AG04449 (cell line): ENCODE data around the gene SPATA7.
"Not testable (repeated sequence)": the region's sequence is repeated elsewhere in the genome, so short reads cannot be mapped to it uniquely, and the experiment has no call there.

Experiments used
- CTCF ChIA-PET: fragments of 350-600 bp; formaldehyde crosslinking; extraction: SDS; loops from one replicate; lab custom pipeline; 2021; ENCODE audit warnings: antibody characterized with exemption; lab: Yijun Ruan, JAX
- POLR2A ChIA-PET: fragments of 400-600, 350-600 bp; formaldehyde crosslinking; extraction: SDS; loops from one replicate; lab custom pipeline; 2020; ENCODE audit warnings: antibody characterized with exemption, inconsistent platforms; lab: Yijun Ruan, JAX
- DNase-seq: peaks from one replicate; pipeline ENCODE4 v3.0.0-alpha.2; 2010; ENCODE audit warnings: low read depth, low spot score
- H3K4me3 ChIP-seq: 2 replicates; pipeline ENCODE4 v1.5.1; 2011; ENCODE audit warnings: low read depth, mild to moderate bottlenecking, control low read depth, low read length
- TF ChIP-seq, protein P1 (sequence below): IDR thresholded peaks from one replicate; pipeline ENCODE4 v1.5.1; 2011; ENCODE audit warnings: mild to moderate bottlenecking, moderate library complexity, low read length, control low read depth, inconsistent platforms; ENCODE audit not compliant: insufficient read depth; ENCODE audit errors: missing control alignments

The SPATA7 gene

DNA sequence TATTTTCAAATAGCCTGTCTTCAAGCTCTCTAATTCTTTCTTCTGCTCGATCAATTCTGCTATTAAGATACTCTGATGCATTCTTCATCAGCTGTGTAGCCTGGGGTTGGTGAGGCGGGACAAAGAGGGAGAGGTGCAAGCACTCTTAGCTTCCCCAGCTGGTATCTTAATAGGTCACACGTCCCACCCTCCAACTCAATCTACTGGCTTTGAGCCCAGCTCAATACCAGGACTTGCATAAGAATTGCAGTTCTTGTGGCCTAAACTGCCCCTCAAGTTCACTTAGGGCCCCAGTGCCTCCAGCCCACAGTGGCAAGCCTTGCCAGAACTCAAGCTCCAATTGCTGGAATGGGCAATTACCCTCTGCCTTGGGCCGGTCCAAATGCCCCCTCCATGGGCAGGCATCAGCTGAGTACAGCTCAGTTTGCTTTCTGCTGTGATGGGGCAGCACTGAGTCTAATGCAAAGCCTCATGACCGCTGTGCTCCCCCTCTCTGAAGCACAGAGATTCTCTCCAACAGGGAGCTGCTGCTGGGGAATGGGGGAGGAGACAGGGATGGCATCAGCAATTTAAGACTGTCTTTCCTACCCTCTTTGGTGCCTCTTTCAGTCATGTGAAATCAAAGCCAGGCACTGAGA is 5.6 kb upstream of the SPATA7 start:
- ChIA-PET POLR2A (no interaction called here), CTCF (interaction anchor here (0.9 to 4.7 kb wide), 8 partner anchors 8 to 434 kb away, joined by 3 to 26 read pairs (median 3); no protein-coding TSS in a partner anchor)
- TF ChIP-seq, protein P1, sequence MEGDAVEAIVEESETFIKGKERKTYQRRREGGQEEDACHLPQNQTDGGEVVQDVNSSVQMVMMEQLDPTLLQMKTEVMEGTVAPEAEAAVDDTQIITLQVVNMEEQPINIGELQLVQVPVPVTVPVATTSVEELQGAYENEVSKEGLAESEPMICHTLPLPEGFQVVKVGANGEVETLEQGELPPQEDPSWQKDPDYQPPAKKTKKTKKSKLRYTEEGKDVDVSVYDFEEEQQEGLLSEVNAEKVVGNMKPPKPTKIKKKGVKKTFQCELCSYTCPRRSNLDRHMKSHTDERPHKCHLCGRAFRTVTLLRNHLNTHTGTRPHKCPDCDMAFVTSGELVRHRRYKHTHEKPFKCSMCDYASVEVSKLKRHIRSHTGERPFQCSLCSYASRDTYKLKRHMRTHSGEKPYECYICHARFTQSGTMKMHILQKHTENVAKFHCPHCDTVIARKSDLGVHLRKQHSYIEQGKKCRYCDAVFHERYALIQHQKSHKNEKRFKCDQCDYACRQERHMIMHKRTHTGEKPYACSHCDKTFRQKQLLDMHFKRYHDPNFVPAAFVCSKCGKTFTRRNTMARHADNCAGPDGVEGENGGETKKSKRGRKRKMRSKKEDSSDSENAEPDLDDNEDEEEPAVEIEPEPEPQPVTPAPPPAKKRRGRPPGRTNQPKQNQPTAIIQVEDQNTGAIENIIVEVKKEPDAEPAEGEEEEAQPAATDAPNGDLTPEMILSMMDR: no peak
- H3K4me3 ChIP-seq: no peak overlapping the region
- no peak for DNase-seq

DNA sequence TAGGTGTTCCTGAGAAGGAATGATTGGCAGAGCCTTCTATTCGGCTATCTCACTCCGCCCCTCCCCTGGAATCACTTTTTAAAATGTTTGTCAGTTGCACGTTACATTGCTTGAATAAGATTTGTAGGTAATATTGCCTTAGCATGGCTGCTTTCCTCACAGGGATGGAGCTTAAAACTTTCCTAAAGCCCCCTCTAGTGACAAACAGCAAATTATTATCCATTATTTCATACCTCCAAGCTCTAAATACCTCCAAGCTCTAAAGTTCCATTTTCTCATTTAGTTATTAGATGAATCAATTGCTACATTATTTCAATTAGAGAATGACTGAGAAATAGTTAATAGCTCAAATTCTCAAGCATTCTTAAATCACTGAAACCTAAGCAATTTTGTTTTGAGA is 5.1 kb upstream of the SPATA7 start:
- TF ChIP-seq, protein P1: no peak
- ChIA-PET POLR2A (no interaction called here), CTCF (interaction anchor here (1.1 to 4.7 kb wide), 8 partner anchors 9 to 435 kb away, joined by 3 to 26 read pairs (median 3); no protein-coding TSS in a partner anchor)
- no peak for DNase-seq
- no peak overlapping the region for H3K4me3 ChIP-seq

DNA sequence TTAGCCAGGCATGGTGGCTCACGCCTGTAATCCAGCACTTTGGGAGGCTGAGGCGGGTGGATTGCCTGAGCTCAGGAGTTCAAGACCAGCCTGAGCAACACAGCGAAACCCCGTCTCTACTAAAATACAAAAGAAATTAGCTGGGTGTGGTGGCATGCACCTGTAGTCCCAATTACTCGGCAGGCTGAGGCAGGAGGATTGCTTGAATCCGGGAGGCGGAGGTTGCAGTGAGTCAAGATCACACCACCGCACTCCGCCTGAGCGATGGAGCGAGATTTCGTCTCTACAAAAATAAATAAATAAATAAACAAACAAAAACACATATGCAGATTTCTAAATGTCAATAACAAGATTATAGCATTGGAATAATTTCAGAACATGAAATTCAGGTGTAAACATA is 3.8 kb upstream of the SPATA7 start:
- CTCF ChIA-PET: interaction anchor here (1.6 to 4.7 kb wide), 3 partner anchors 178 to 436 kb away, joined by 3 to 26 read pairs (median 22); no protein-coding TSS in a partner anchor
- H3K4me3 ChIP-seq, DNase-seq, POLR2A ChIA-PET: not testable (repeated sequence)

DNA sequence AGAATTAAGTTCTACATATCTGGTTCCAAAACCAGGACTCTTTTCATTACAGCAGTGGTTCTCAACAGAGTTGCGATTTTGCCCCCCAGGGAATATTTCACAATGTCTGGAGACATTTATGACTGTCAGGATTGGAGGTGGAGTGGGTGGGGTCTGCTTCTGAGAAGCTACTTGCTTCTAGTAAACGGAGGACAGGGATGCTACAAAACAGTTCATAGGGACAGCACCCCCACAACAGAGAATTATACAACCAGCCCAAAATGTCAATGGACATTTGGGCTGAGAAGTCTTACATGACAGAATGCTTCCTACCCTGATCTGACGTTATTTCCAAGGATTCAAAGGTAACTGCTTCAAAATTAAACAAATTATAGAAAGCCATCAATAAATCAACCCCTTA is 739 bp upstream of the SPATA7 start:
- H3K4me3 ChIP-seq: peak overlapping the region; percentile 85
- ChIA-PET POLR2A (no interaction called here), CTCF (interaction anchor here (1.0 to 2.1 kb wide), 3 partner anchors 9 to 439 kb away, joined by 4 to 7 read pairs (median 4); no protein-coding TSS in a partner anchor)
- TF ChIP-seq, protein P1: no peak
- no peak for DNase-seq

DNA sequence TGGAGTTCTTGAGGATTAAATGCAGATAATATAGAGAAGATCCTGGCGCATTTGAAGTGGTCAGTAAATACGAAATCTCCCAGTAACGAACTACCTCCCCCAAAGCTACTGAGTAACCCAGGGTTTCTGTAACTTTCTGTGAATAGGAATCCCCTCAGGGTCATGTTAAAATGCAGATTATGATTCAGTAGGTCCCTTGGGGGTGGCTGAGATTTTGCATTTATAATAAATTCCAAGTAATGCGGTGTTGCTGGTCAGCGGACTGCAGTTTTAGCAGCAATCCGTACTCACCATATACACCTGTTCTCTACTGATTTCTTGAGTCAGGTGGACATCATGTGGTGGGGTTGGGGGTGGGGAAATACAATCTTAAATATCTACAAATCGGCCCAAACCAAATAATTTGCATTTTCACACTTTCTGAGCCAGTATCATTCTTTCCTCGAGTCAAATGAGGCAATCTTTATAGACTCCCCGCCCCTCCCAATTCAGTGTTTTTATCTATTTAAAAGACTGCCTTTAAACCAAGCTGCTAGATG is 868 bp downstream of the SPATA7 start:
- POLR2A ChIA-PET: no interaction called here
- CTCF ChIA-PET: interaction anchor here (2.1 kb wide), 1 partner anchor 197 kb away, joined by 7 read pairs; no protein-coding TSS in a partner anchor
- no peak for DNase-seq
- peak overlapping the region; percentile 85 for H3K4me3 ChIP-seq
- TF ChIP-seq, protein P1: no peak

DNA sequence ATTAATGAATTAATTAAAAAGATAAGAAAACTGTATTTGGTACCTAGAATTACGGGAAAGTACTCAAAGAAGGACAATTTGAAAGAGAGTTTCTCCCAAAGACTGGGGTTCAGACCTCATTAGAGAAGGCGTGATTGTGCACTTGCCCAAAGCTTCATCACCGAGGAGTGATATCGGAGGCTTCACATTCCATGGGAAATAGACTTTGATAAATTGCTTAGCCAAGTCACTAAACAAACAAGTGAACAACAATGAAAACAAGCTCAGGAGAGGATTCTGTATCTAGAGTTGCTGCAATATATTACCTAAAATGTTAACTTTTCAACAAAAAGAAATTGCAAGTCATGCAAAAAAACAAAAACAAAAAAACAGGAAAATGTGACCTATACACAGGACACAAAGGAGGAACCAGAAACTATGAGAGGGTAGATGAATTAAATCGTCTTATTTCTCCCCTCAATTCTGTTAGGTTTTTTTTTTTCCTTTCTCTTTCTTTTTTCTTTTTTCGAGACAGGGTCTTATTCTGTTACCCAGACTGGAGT is 3.4 kb downstream of the SPATA7 start:
- H3K4me3 ChIP-seq: no peak overlapping the region
- TF ChIP-seq, protein P1: no peak
- CTCF ChIA-PET: no interaction called here
- DNase-seq: no peak
- POLR2A ChIA-PET: no interaction called here
